IMR-90 (cell line): Measurements from ENCODE around the gene AKAP6. TPM values are rescaled to one million over a fixed set of nuclear protein-coding genes. Genes with fewer than 3 reads are reported as not detected.

Experiments used
- ATAC-seq: fragments of 200-7000 bp; cut with Tn5 transposase; 2 replicates; pipeline ENCODE4 v1.9.1; 2020; ENCODE audit warnings: low read depth, mild to moderate bottlenecking, moderate library complexity
- BruUV-seq: library from RNA; stranded (reverse); fragments of 400-500 nt; replicated peaks from 2 replicates; lab custom pipeline; 2021; lab: Mats Ljungman, UMichigan
- CTCF ChIA-PET: fragments of 300-600 bp; formaldehyde crosslinking; extraction: SDS; loops from one replicate; lab custom pipeline; 2021; ENCODE audit warnings: antibody characterized with exemption; lab: Yijun Ruan, JAX
- POLR2A ChIA-PET: fragments of 300-600 bp; sonication (Branson Sonifier 250); formaldehyde crosslinking; loops from one replicate; lab custom pipeline; 2022; ENCODE audit warnings: antibody characterized with exemption; ENCODE audit not compliant: unreplicated experiment; lab: Charles Lee
- DNase-seq: peaks from one replicate; pipeline ENCODE4 v3.0.0; 2013
- H2AFZ ChIP-seq: replicated peaks from 2 replicates; pipeline ENCODE3; 2013; ENCODE audit warnings: low read length, mild to moderate bottlenecking; ENCODE audit not compliant: poor library complexity
- H2AK5ac ChIP-seq: 2 replicates; pipeline ENCODE4 v1.6.1; 2013; ENCODE audit warnings: low read depth, low read length, inconsistent platforms
- H2AK9ac ChIP-seq: replicated peaks from 2 replicates; pipeline ENCODE3; 2013; ENCODE audit warnings: mild to moderate bottlenecking, low read depth, low read length, moderate library complexity; ENCODE audit not compliant: poor library complexity
- H2BK120ac ChIP-seq: 2 replicates; pipeline ENCODE4 v1.6.1; 2013; ENCODE audit warnings: low read depth, low read length, inconsistent platforms
- H2BK15ac ChIP-seq: 3 replicates; pipeline ENCODE4 v1.6.1; 2013; ENCODE audit warnings: low read depth, low read length, inconsistent platforms
- H2BK20ac ChIP-seq: 2 replicates; pipeline ENCODE4 v1.6.1; 2013; ENCODE audit warnings: low read depth, mild to moderate bottlenecking, inconsistent platforms, low read length, moderate library complexity
- H2BK5ac ChIP-seq: 2 replicates; pipeline ENCODE4 v1.6.1; 2013; ENCODE audit warnings: mild to moderate bottlenecking, low read depth, low read length, inconsistent platforms; ENCODE audit not compliant: poor library complexity, severe bottlenecking
- H3K14ac ChIP-seq: replicated peaks from 2 replicates; pipeline ENCODE4 v1.6.1; 2013; ENCODE audit warnings: low read depth, low read length, inconsistent platforms
- H3K18ac ChIP-seq: 2 replicates; pipeline ENCODE4 v1.6.1; 2013; ENCODE audit warnings: low read depth, low read length, control low read depth
- H3K23ac ChIP-seq: 2 replicates; pipeline ENCODE4 v1.6.1; 2013; ENCODE audit warnings: low read depth, low read length, inconsistent platforms
- H3K27ac ChIP-seq: 2 replicates; pipeline ENCODE4 v1.5.1; 2013; ENCODE audit warnings: mild to moderate bottlenecking, control low read depth, low read length; ENCODE audit not compliant: insufficient read depth
- H3K27me3 ChIP-seq: 2 replicates; pipeline ENCODE4 v1.6.1; 2013; ENCODE audit warnings: low read length; ENCODE audit not compliant: control insufficient read depth, insufficient read depth
- H3K36me3 ChIP-seq: 2 replicates; pipeline ENCODE4 v1.6.1; 2013; ENCODE audit warnings: low read length, mixed read lengths; ENCODE audit not compliant: control insufficient read depth, insufficient read depth
- H3K4ac ChIP-seq: 2 replicates; pipeline ENCODE4 v1.6.1; 2013; ENCODE audit warnings: low read depth, low read length, inconsistent platforms
- H3K4me1 ChIP-seq: 2 replicates; pipeline ENCODE4 v1.6.1; 2013; ENCODE audit warnings: low read length, mixed read lengths; ENCODE audit not compliant: control insufficient read depth, insufficient read depth
- H3K4me2 ChIP-seq: 2 replicates; pipeline ENCODE4 v1.6.1; 2013; ENCODE audit warnings: low read depth, mild to moderate bottlenecking, control low read depth, low read length, moderate library complexity
- H3K4me3 ChIP-seq: 2 replicates; pipeline ENCODE4 v1.5.1; 2013; ENCODE audit warnings: low read depth, mild to moderate bottlenecking, control low read depth, low read length, moderate library complexity; ENCODE audit not compliant: insufficient read depth
- H3K56ac ChIP-seq: 2 replicates; pipeline ENCODE4 v1.6.1; 2013; ENCODE audit warnings: low read length, inconsistent platforms; ENCODE audit not compliant: insufficient read depth; ENCODE audit errors: extremely low read depth
- H3K79me1 ChIP-seq, 2 experiments: 2 replicates each; pipeline ENCODE4 v1.6.1; 2013; ENCODE audit warnings: low read length in 2 of 2, inconsistent platforms in 1 of 2, low read depth in 1 of 2
- H3K9ac ChIP-seq: 2 replicates; pipeline ENCODE4 v1.6.1; 2013; ENCODE audit warnings: low read depth, low read length, control low read depth
- H3K9me1 ChIP-seq: 2 replicates; pipeline ENCODE4 v1.6.1; 2013; ENCODE audit warnings: low read length, inconsistent platforms; ENCODE audit not compliant: insufficient read depth
- H3K9me3 ChIP-seq: 2 replicates; pipeline ENCODE4 v1.6.1; 2013; ENCODE audit warnings: low read length; ENCODE audit not compliant: control insufficient read depth, insufficient read depth
- H4K20me1 ChIP-seq: 2 replicates; pipeline ENCODE4 v1.6.1; 2013; ENCODE audit warnings: low read length, inconsistent platforms; ENCODE audit not compliant: insufficient read depth
- H4K5ac ChIP-seq: 2 replicates; pipeline ENCODE4 v1.6.1; 2013; ENCODE audit warnings: mild to moderate bottlenecking, low read depth, low read length, control low read depth
- H4K8ac ChIP-seq, 2 experiments: 2 replicates each; pipeline ENCODE4 v1.6.1; 2013; ENCODE audit warnings: low read depth in 2 of 2, low read length in 2 of 2, control low read depth in 1 of 2, inconsistent platforms in 1 of 2
- H4K91ac ChIP-seq: 2 replicates; pipeline ENCODE4 v1.6.1; 2013; ENCODE audit warnings: low read depth, low read length, inconsistent platforms; ENCODE audit not compliant: insufficient read depth
- CHD1 ChIP-seq: IDR thresholded peaks from 2 replicates; pipeline ENCODE4 v1.6.1; 2012; ENCODE audit warnings: low read depth, low read length, improper control_type of control experiment
- FOS ChIP-seq: fragments of 150-350 bp; IDR thresholded peaks from 2 replicates; pipeline ENCODE4 v1.6.1; 2016; ENCODE audit warnings: low read depth, low read length
- MAFK ChIP-seq: IDR thresholded peaks from 2 replicates; pipeline ENCODE4 v1.6.1; 2012; ENCODE audit warnings: low read depth, low read length, improper control_type of control experiment
- NFE2L2 ChIP-seq: fragments of 150-350 bp; IDR thresholded peaks from 2 replicates; pipeline ENCODE4 v1.6.1; 2016; ENCODE audit warnings: low read depth, mild to moderate bottlenecking, low read length
- SMC3 ChIP-seq: fragments of 150-350 bp; IDR thresholded peaks from 2 replicates; pipeline ENCODE4 v1.6.1; 2016; ENCODE audit warnings: low read depth, mild to moderate bottlenecking, antibody characterized with exemption, low read length, moderate library complexity
- USF2 ChIP-seq: fragments of 150-350 bp; IDR thresholded peaks from 2 replicates; pipeline ENCODE4 v1.6.1; 2017; ENCODE audit warnings: mild to moderate bottlenecking, antibody characterized with exemption, low read length, low read depth
- WGBS, 2 experiments: methylation state at CpG; one replicate each; pipeline versions ENCODE4 v1.1.5 to v1.1.7; 2013; ENCODE audit warnings: missing lambda C conversion rate in 2 of 2; ENCODE audit not compliant: insufficient read length in 1 of 2; ENCODE audit errors: extremely low coverage in 2 of 2; 5-methylcytosine and 5-hydroxymethylcytosine counted together
- dilution Hi-C: fragments of 300-500 bp; cut with HindIII; formaldehyde crosslinking; loops from one replicate; pipeline ENCODE4 v1.14.3; 2018; ENCODE audit warnings: low sequenced_read_pairs; ENCODE audit not compliant: unreplicated experiment
- in situ Hi-C: fragments of 300-500 bp; cut with MboI; formaldehyde crosslinking; loops from 3 replicates; pipeline ENCODE4 v1.14.3; 2019; ENCODE audit warnings: low sequenced_read_pairs, inconsistent platforms, mixed read lengths
- intact Hi-C: fragments of 100-400 bp; cut with micrococcal nuclease; formaldehyde crosslinking; loops from 2 replicates; pipeline ENCODE4 v1.10.0; 2022
- polyA plus RNA-seq, 3 experiments: library from polyadenylated mRNA; depleted of rRNA; stranded (reverse); fragments of >200 nt; gene quantifications; 2 replicates each; pipeline ENCODE4 v1.2.3, GENCODE V29; 2012; ENCODE audit warnings: low replicate concordance in 1 of 3
- total RNA-seq: library from RNA; depleted of rRNA; stranded (reverse); fragments of >200 nt; gene quantifications from 2 replicates; pipeline ENCODE4 v1.2.3, GENCODE V29; 2012

AKAP6 gene
- total and polyA plus RNA-seq, 2 of the 4 experiments (the other 2 are of a cell fraction) = 0.22 to 1.6 TPM

- ChIA-PET POLR2A (no interaction called here), CTCF (interaction anchor here (1.0 kb wide), 1 partner anchor 26 kb away, joined by 7 read pairs; no protein-coding TSS in a partner anchor)
- in situ Hi-C loops (no loop called here), intact Hi-C loops (no loop called here), dilution Hi-C loops (no loop called here)
- no peak overlapping the region for H3K18ac ChIP-seq
- H3K9me3 ChIP-seq = no peaks in the 10 kb centered on the region
- no peak overlapping the region for H3K27ac ChIP-seq
- H3K27me3 ChIP-seq = peaks cover 9% of the 10 kb centered on the region
- H4K20me1 ChIP-seq = no peaks in the 10 kb centered on the region
- H3K9me1 ChIP-seq = no peaks in the 10 kb centered on the region
- no peak overlapping the region for H3K4ac ChIP-seq
- no peak overlapping the region for H2BK20ac ChIP-seq
- no peak overlapping the region for H3K56ac ChIP-seq
- ATAC-seq (no peak), DNase-seq (no peak)
- TF ChIP-seq FOS (no peak), SMC3 (no peak), CHD1 (no peak), NFE2L2 (no peak), USF2 (no peak), MAFK (no peak)
- H3K36me3 ChIP-seq = no peaks in the 10 kb centered on the region
- H3K4me3 ChIP-seq = no peak overlapping the region
- H3K79me1 ChIP-seq = no peaks in the 10 kb centered on the region
- H2BK120ac ChIP-seq = no peak overlapping the region
- no peak overlapping the region for H2AK5ac ChIP-seq
- H3K4me1 ChIP-seq = no peaks in the 10 kb centered on the region
- H2AFZ ChIP-seq = no peak overlapping the region
- no peak overlapping the region for H4K5ac ChIP-seq
- no peak overlapping the region for H4K91ac ChIP-seq
- no peak overlapping the region for H2BK15ac ChIP-seq
- BruUV-seq = no TSS peak
- H2AK9ac ChIP-seq = no peak overlapping the region
- 0% methylated on average over 1 of the region's 3 CpGs; no CpG with 5 or more reads in 1 of the 2 experiments for WGBS, 2 experiments
- no peak overlapping the region for H2BK5ac ChIP-seq
- H3K23ac ChIP-seq = no peak overlapping the region
- H3K9ac ChIP-seq = no peak overlapping the region
- H3K4me2 ChIP-seq = no peak overlapping the region
- H3K14ac ChIP-seq = no peak overlapping the region
- H4K8ac ChIP-seq = no peak overlapping the region
Measured at GRCh38 chr14:32534145-32534544, 205.0 kb downstream of the AKAP6 start.
